Pancreas (tissue), 10 donors: ENCODE results near the gene VAC14. TPM values are rescaled to one million over a fixed set of nuclear protein-coding genes. Genes with fewer than 3 reads are reported as not detected.

Experiments
- ATAC-seq, 4 donors: fragments of 200-7000 bp; cut with Tn5 transposase; one replicate each; pipeline versions ENCODE4 v1.8.0 to v1.9.1; 2020; ENCODE audit warnings: mild to moderate bottlenecking in 4 of 4, moderate library complexity in 4 of 4
- DNase-seq, 6 donors: peaks; one replicate each; pipeline ENCODE4 v3.0.0-alpha.2; 2020
- FAIRE-seq: peaks from 2 replicates; lab custom pipeline; 2012; peaks lifted over from hg19 to GRCh38; lab: Jason Lieb, UNC
- H3K27ac ChIP-seq, 4 donors: fragments of 200-600 bp; sonication (generic); 1 replicate in 3 of 4; 2 replicates in 1 of 4; pipeline versions ENCODE4 v1.5.0 to v1.8.0; 2020
- H3K27me3 ChIP-seq, 4 donors: fragments of 200-600 bp; one replicate each; pipeline ENCODE4 v1.8.0; 2021
- H3K36me3 ChIP-seq, 3 donors: fragments of 200-600 bp; sonication (generic) in 1 of 3; one replicate each; pipeline versions ENCODE4 v1.5.0 to v1.8.0; 2020 to 2021
- H3K4me1 ChIP-seq, 3 donors: fragments of 200-600 bp; one replicate each; pipeline ENCODE4 v1.8.0; 2021
- H3K4me3 ChIP-seq, 4 donors: fragments of 200-600 bp; sonication (generic) in 2 of 4; one replicate each; pipeline versions ENCODE4 v1.5.0 to v1.8.0; 2020 to 2021
- H3K9me3 ChIP-seq, 4 donors: fragments of 200-600 bp; one replicate each; pipeline ENCODE4 v1.8.0; 2021
- WGBS, 2 donors: extraction: QIAGEN DNeasy Blood & Tissue Kit; methylation state at CpG; one replicate each; pipeline ENCODE4 v1.1.7; 2013; 5-methylcytosine and 5-hydroxymethylcytosine counted together
- intact Hi-C, 3 donors: fragments of 100-400 bp; cut with DNase I; formaldehyde crosslinking; loops; one replicate each; pipeline versions ENCODE4 v1.11.1 to v1.14.2; 2022
- polyA plus RNA-seq, 2 donors: library from polyadenylated mRNA; stranded (reverse); fragments of 200-250 nt; gene quantifications; one replicate each; pipeline ENCODE4 v1.2.3, GENCODE V29; 2013
- total RNA-seq, 6 donors: library from RNA; stranded (reverse); fragmentation: NEBNext Ultra II Directional in 4 of 6; extraction: Animal tissue kit (Norgen Biotek cat#: 25700) in 4 of 6; gene quantifications; one replicate each; pipeline versions ENCODE4 v1.2.1 to v1.2.4, GENCODE V29; 2021 to 2023
- TF ChIP-seq, protein P1 (sequence below), 4 donors: fragments of 200-600 bp; sonication (generic) in 3 of 4; IDR thresholded peaks; one replicate each; pipeline versions ENCODE4 v1.5.0 to v1.8.0; 2021; ENCODE audit warnings: antibody characterized with exemption in 4 of 4
- donor health status: healthy with polysubstance abuse.
- donor health status: DM: no; HTN: no; CAD: no; lungs with moderate emphysema.
- donor health status: DM: no; HTN: no; CAD: no.
- donor health status: control.
- donor health status: control.
- donor health status: Bipolar disorder and iron deficiency.
- donor health status: DM: yes; HTN: yes; CAD: no.
- donor health status: DM: no; HTN: no; CAD: no.
- donor health status: DM: no; HTN: no; CAD: no.
- donor health status: DM: yes; HTN: yes; CAD: no.

VAC14 gene
- total and polyA plus RNA-seq, 8 donors = 9.6 to 36.3 (median 14.9) TPM

- peak in 2 of 6 donors; percentile 24 to 71 for DNase-seq
- Histone ChIP-seq H3K36me3 (peaks cover 0 to 5% (median 4%) of the 10 kb centered on the region in 3 donors), H3K4me1 (peaks cover 0 to 4% (median 0%) of the 10 kb centered on the region in 3 donors), H3K9me3 (no peaks in the 10 kb centered on the region), H3K27me3 (no peaks in the 10 kb centered on the region), H3K27ac (no peak overlapping the region), H3K4me3 (no peak overlapping the region)
- ATAC-seq = no peak
- 93 to 95% methylated on average over 22 of the region's 22 CpGs for WGBS, 2 donors
- no peak for FAIRE-seq
- intact Hi-C loops = no loop called here
- TF ChIP-seq, protein P1, sequence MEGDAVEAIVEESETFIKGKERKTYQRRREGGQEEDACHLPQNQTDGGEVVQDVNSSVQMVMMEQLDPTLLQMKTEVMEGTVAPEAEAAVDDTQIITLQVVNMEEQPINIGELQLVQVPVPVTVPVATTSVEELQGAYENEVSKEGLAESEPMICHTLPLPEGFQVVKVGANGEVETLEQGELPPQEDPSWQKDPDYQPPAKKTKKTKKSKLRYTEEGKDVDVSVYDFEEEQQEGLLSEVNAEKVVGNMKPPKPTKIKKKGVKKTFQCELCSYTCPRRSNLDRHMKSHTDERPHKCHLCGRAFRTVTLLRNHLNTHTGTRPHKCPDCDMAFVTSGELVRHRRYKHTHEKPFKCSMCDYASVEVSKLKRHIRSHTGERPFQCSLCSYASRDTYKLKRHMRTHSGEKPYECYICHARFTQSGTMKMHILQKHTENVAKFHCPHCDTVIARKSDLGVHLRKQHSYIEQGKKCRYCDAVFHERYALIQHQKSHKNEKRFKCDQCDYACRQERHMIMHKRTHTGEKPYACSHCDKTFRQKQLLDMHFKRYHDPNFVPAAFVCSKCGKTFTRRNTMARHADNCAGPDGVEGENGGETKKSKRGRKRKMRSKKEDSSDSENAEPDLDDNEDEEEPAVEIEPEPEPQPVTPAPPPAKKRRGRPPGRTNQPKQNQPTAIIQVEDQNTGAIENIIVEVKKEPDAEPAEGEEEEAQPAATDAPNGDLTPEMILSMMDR (IDR thresholded peaks at IDR 0.05) = no peak
Observed at GRCh38 chr16:70678121-70678897, 122.6 kb downstream of the VAC14 start.

DNA sequence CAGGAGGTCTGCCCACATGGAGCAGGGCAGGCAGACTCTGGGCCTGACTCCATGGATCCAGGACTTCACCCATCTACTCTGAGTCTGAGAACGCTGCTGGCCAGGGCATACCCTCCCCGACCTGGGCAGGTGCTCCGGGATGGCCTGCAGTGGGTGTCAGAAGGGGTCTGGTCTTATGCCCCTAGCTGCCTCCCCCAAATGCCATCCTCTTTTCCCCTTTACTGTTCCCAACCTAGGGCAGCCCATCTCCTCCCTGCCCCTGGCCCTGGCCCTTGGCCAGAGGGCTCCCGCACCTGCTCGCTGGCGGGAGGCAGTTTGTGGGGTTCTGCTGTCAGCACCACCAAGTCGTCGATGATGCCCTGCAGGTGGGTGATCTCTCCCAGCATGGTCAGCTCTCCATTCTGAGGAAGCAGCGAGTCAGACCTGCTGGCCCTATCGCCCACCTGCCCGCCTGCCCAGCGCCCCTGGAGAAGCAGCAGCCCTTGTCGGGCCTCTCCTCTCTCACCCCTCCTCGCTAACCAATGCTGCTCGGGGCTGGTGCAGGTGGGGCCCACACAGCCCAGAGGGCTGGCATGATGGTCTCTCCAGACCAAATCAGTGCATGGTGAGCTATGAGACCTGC is 123.3 kb downstream of the VAC14 start:
- H3K4me1 ChIP-seq = peaks cover 0 to 4% (median 0%) of the 10 kb centered on the region in 3 donors
- ATAC-seq (no peak), FAIRE-seq (no peak), DNase-seq (peak in 1 of 6 donors; percentile 50)
- H3K27me3 ChIP-seq = no peaks in the 10 kb centered on the region
- no peak overlapping the region for H3K27ac ChIP-seq
- H3K9me3 ChIP-seq = no peaks in the 10 kb centered on the region
- intact Hi-C loops = no loop called here
- H3K4me3 ChIP-seq = no peak overlapping the region
- peaks cover 0 to 7% (median 5%) of the 10 kb centered on the region in 3 donors for H3K36me3 ChIP-seq
- TF ChIP-seq, protein P1 (IDR thresholded peaks at IDR 0.05) = no peak
- WGBS, 2 donors = 90 to 93% methylated on average over 15 of the region's 15 CpGs

GRCh38 chr16:70676675-70677498 is 124.1 kb downstream of the VAC14 start:
- no peak overlapping the region for H3K27ac ChIP-seq
- peaks cover 0 to 4% (median 0%) of the 10 kb centered on the region in 3 donors for H3K4me1 ChIP-seq
- peak in 1 of 6 donors; percentile 50 for DNase-seq
- 84 to 91% methylated on average over 14 of the region's 14 CpGs for WGBS, 2 donors
- no peaks in the 10 kb centered on the region for H3K27me3 ChIP-seq
- no peaks in the 10 kb centered on the region for H3K9me3 ChIP-seq
- FAIRE-seq = no peak
- TF ChIP-seq, protein P1 (IDR thresholded peaks at IDR 0.05) = no peak
- H3K4me3 ChIP-seq = no peak overlapping the region
- no peak for ATAC-seq
- intact Hi-C loops = no loop called here
- peaks cover 0 to 7% (median 5%) of the 10 kb centered on the region in 3 donors for H3K36me3 ChIP-seq

DNA sequence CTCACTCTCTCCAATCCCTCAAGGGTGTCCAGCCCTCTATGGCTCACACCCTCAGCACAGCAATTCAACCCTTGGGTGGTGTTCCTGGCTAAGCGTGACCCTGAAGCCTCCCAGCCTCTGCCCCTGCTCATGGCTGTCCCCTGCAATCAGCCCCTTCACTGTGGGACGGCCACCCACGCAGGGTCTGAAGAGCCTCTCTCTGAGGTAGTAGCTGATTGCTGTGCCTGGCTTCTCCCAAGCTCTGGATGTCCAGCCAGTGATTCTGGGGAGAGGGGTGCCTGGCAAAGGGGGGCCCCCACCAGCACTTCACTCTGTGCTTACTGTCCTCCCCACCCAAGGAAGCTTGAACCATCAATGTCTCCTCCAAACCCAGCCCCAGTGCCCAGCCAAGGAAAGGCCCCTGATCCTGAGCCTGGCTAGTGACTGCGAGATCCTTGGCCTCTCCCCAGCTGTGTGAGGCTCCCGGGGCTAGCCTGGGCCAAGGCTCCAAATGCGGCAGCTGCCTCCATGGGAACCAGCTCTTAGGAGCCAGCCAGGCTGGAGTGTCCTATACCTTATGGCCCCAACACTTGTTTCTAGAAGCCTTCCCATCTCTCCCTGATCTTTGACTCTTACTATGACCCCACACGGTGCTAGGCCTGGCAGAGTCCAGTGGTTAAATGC is 125.0 kb downstream of the VAC14 start:
- no peaks in the 10 kb centered on the region for H3K4me1 ChIP-seq
- intact Hi-C loops = no loop called here
- TF ChIP-seq, protein P1 (IDR thresholded peaks at IDR 0.05) = no peak
- H3K9me3 ChIP-seq = no peaks in the 10 kb centered on the region
- H3K4me3 ChIP-seq = no peak overlapping the region
- DNase-seq = peak in 1 of 6 donors; percentile 37
- WGBS, 2 donors = 84 to 93% methylated on average over 7 of the region's 7 CpGs
- ATAC-seq = no peak
- H3K27ac ChIP-seq = no peak overlapping the region
- H3K36me3 ChIP-seq = peaks cover 0 to 8% (median 7%) of the 10 kb centered on the region in 3 donors
- FAIRE-seq = no peak
- H3K27me3 ChIP-seq = no peaks in the 10 kb centered on the region
